IPS-18a (cell line): ENCODE measurements around the gene ZNF532.

Experiments
- H3K27ac ChIP-seq: one replicate; pipeline ENCODE4 v1.5.1; 2013; ENCODE audit warnings: low read length
- H3K27me3 ChIP-seq: one replicate; pipeline ENCODE4 v1.6.1; 2013; ENCODE audit warnings: mild to moderate bottlenecking, low read length; ENCODE audit not compliant: control insufficient read depth, insufficient read depth
- H3K36me3 ChIP-seq: one replicate; pipeline ENCODE4 v1.6.1; 2013; ENCODE audit warnings: low read depth, low read length; ENCODE audit not compliant: control insufficient read depth
- H3K4me1 ChIP-seq: one replicate; pipeline ENCODE4 v1.6.1; 2013; ENCODE audit warnings: low read depth, low read length; ENCODE audit not compliant: control insufficient read depth
- H3K4me3 ChIP-seq: one replicate; pipeline ENCODE4 v1.5.1; 2013; ENCODE audit warnings: low read length
- H3K9ac ChIP-seq: one replicate; pipeline ENCODE4 v1.6.1; 2013; ENCODE audit warnings: mild to moderate bottlenecking, low read length, moderate library complexity
- H3K9me3 ChIP-seq: one replicate; pipeline ENCODE4 v1.6.1; 2013; ENCODE audit warnings: low read depth, low read length; ENCODE audit not compliant: control insufficient read depth

The ZNF532 gene

DNA sequence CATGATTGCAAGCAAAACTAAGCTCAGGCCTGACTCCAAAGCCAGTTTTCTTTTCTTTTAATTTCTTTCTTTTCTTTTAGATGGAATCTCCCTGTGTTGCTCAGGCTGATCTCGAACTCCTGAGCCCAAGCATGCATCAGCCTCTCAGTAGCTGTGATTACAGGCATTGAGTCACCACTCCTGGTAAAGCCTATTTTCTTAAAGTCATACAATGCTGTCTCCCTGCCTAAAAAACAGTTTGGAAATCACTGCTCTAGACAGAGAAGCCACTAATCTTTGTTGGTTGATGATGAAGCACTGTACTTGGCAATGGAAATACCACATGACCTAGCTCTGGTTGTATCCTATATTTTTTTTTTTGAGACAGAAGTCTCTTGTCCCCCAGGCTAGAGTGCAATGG lies 33.1 kb upstream of the ZNF532 start:
- Histone ChIP-seq H3K9me3 (no peaks in the 10 kb centered on the region), H3K4me3 (no peak overlapping the region), H3K36me3 (no peaks in the 10 kb centered on the region), H3K9ac (no peak overlapping the region), H3K4me1 (peaks cover 13% of the 10 kb centered on the region), H3K27me3 (no peaks in the 10 kb centered on the region), H3K27ac (no peak overlapping the region)

DNA sequence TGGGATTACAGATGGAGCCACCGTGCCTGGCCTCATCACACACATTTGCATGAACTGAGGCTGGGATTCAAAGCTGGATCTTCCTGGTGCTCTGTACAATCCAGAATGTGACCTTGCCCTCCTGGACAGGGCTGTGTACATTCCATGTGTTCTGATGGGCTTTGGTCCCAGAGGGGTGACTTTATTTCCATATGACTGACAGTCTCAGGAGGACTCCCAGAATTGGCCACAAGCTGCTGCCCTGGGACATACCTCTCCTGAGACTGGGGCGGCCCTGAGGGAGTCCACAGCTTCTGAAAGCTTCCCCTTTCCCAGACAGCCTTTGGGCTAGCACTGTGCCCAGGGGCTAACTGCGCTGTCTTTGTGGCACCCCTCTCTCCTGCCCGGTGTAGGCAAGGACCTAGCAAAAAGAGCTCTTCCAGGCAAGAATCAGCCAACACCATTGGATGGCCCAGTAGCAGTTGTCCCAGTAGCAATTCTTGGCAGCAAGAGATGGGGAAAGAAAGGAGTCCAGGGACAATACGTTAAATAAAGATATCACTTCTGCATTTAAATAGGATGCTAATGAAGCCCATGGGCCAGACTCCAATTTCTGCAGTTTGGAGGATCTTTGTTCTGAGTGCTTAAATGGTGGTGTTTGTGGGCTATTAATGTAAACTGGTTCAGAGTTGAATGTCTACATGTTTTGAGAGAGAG lies 26.4 kb upstream of the ZNF532 start:
- Histone ChIP-seq H3K4me3 (no peak overlapping the region), H3K9me3 (no peaks in the 10 kb centered on the region), H3K27ac (no peak overlapping the region), H3K27me3 (no peaks in the 10 kb centered on the region), H3K4me1 (peaks cover 12% of the 10 kb centered on the region), H3K9ac (no peak overlapping the region), H3K36me3 (no peaks in the 10 kb centered on the region)

DNA sequence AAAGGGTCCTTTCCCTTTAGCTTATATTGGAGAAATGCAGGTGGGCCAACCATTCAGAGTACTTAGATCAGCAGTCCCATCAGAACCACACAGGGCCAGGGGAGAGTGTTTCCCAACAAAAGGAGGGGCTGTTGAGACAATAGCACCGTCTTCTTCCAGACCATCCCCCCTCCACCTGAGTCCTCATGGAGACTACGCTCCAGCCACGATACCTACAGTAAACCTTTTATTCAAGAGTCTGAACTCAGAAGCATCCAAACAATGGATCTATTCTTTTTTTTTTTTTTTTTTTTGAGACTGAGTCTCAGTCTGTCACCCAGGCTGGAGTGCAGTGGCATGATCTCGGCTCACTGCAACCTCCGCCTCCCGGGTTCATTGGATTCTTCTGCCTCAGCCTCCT lies 25.7 kb upstream of the ZNF532 start:
- Histone ChIP-seq H3K36me3 (no peaks in the 10 kb centered on the region), H3K27ac (no peak overlapping the region), H3K9ac (no peak overlapping the region), H3K9me3 (no peaks in the 10 kb centered on the region), H3K27me3 (no peaks in the 10 kb centered on the region), H3K4me1 (peaks cover 19% of the 10 kb centered on the region), H3K4me3 (no peak overlapping the region)

DNA sequence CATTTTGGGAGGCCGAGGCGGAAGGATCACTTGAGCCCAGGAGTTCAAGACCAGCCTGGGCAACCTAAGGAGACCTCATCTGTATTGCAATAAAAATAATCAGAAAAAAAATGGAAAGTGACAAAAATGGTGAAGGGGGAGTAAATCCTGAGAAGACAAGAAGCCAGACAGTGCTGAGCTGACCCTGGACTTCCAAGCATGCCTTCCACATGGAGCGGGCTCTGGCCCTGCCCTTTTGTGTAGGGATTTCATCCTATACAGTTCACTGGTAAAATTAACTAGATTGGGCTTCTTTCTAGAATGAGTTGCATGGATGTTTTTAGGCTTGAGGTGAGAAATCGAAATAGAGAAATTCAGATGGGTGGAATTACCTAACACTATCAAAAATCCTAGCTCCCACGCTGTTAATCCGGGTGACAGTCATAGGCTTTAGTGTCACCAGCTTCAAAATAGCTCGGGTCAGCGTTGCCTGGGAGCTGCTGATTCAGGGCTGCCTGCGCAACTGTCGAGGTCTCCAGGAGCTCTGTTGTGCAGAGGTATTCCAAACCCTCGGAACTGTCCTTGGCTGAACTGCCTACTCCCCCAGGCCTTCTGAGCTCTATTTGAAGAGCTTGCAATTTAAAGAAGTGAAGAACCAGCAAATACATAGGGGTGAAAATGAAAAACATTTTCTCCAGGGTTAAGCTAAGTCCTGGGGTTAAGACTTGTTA lies 21.5 kb upstream of the ZNF532 start:
- Histone ChIP-seq H3K4me1 (peaks cover 32% of the 10 kb centered on the region), H3K9me3 (no peaks in the 10 kb centered on the region), H3K36me3 (no peaks in the 10 kb centered on the region)

DNA sequence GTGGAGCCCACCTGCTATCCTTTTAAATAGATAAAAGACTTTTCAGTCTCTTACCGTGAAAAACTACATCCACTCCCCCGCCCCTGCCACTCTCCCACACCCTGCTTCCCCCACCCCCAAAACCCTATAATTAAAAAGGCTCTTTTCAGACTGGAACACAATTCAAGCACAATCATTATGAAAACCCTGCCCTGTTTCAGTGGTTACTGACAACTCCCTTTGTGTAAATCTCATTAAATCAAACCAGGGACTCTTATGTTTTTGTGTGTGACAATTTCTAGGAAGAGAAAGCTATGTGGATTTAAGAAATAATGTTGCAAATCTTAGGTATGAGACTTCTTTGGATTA lies 21.0 kb upstream of the ZNF532 start:
- Histone ChIP-seq H3K36me3 (no peaks in the 10 kb centered on the region), H3K4me1 (peaks cover 27% of the 10 kb centered on the region), H3K9me3 (no peaks in the 10 kb centered on the region), H3K27ac (no peak overlapping the region), H3K9ac (no peak overlapping the region), H3K27me3 (no peaks in the 10 kb centered on the region), H3K4me3 (no peak overlapping the region)

More for the DNA sequence above, 21.5 kb upstream of the ZNF532 start:
- H3K27me3 ChIP-seq: no peaks in the 10 kb centered on the region
- no peak overlapping the region for H3K4me3 ChIP-seq
- H3K9ac ChIP-seq: no peak overlapping the region
- no peak overlapping the region for H3K27ac ChIP-seq

DNA sequence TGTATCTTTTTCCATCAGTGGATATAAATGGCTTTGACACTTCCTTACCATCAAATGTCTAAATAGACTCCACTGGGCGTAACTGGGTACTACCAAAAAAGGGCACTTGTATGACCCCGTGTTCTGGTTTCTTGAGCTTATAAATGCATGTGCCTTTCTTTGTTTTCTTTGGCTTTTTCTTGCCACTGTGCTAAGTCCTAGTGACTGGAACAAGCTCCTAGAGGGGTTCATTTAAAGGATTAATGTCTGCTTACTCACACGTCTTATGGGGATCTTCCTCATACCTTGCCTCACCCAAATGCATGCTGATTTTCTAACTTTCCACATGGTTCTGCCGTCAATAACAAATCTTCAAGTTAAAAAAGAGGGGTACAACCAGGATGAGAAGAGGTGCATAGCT lies 19.8 kb upstream of the ZNF532 start:
- Histone ChIP-seq H3K4me1 (peaks cover 25% of the 10 kb centered on the region), H3K36me3 (no peaks in the 10 kb centered on the region), H3K4me3 (no peak overlapping the region), H3K27me3 (no peaks in the 10 kb centered on the region), H3K27ac (no peak overlapping the region), H3K9ac (no peak overlapping the region), H3K9me3 (no peaks in the 10 kb centered on the region)

DNA sequence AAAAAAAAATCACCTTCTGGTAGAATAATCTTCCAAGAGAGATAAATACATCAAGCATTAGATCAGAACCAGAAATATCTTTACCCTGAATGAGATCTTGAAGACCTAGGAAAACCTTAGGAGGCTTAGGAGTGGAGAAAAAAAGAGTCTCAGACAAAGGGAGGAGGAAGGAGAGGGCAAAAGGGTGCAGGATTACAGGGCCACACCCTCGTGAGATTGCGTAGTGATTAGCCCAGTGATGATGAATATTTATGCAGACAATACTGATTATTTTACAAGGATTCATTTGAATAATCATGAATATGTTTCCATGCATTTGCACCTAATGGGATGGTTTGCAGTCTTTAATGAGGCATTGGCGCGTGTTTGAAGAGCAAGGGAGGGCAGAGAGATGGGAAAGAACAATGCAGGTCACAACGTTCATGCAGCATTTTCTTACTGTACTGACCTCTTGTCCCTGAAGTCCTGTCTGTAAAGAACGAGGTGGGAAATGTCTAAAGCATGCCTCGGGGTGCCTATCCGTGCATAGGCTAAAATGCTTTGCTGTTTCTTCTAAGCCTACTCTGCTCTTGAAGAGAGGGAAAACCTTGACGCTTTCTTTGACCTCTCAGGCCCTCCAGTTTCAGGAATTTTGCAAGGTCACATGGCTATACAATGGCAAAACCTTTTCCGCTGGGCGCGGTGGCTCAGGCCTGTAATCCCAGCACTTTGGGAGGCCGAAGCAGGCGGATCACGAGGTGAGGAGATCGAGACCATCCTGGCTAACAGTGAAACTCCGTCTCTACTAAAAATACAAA lies 18.6 kb upstream of the ZNF532 start:
- peak overlapping the region; percentile 4 for H3K27ac ChIP-seq

DNA sequence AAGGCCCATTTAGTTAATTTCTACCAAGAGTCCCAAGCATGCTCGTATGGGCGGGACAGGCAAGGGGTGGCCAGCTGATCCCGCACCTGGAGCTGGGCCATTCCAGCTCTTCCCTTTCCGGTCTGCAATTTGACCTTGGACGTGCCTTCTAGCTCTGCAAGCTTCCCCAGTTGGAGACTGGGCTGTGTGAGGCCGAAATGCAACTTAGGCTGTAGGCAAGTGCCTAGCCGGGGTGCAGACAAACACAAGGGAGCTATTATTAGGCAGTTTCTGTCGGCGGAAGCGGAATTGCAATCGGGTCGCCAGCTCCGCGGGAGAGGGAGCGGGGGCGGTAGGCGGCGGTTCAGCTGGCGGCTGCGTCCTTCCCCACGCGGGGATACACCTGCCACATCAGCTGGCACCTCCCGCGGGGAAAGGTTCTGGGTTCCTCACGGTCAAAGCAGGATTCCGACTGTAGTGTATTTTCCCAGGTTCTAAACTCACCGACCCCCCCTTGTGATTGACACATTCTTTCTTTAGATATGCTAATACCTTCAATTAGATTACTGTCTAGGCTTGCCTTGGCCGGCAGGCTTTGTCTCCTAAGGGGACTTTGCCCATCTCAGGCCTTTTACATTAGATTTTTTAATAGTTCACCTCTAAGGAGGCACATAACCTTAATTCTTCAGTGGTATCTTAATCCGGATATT lies 17.1 kb upstream of the ZNF532 start:
- Histone ChIP-seq H3K9me3 (no peaks in the 10 kb centered on the region), H3K27ac (peak overlapping the region; percentile 78), H3K36me3 (no peaks in the 10 kb centered on the region), H3K27me3 (no peaks in the 10 kb centered on the region), H3K9ac (peak overlapping the region; percentile 42), H3K4me1 (peaks cover 46% of the 10 kb centered on the region), H3K4me3 (peak overlapping the region; percentile 21)

More for the DNA sequence above, 18.6 kb upstream of the ZNF532 start:
- Histone ChIP-seq H3K9ac (no peak overlapping the region), H3K36me3 (no peaks in the 10 kb centered on the region), H3K9me3 (no peaks in the 10 kb centered on the region), H3K4me1 (peaks cover 35% of the 10 kb centered on the region), H3K4me3 (no peak overlapping the region), H3K27me3 (no peaks in the 10 kb centered on the region)

DNA sequence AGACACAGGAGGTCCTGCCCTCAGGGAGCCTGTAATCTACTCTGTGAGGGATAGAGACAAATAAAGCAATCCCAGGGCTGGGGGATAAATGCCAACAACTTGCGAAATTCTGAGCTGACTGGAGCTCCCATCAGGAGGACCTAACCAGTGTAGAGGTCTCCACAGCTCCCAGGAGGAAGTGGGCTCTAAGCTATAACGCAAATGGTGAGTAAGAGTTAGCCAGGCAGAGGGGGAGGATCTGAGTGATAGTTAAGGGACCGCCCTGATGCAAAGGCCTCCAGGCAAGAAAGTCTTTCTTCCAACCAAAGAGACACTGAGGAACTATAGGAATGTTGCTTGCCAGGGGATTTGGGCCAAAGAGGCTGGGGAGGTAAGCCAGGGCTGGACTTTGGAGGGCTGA lies 16.0 kb upstream of the ZNF532 start:
- H3K4me1 ChIP-seq: peaks cover 37% of the 10 kb centered on the region

DNA sequence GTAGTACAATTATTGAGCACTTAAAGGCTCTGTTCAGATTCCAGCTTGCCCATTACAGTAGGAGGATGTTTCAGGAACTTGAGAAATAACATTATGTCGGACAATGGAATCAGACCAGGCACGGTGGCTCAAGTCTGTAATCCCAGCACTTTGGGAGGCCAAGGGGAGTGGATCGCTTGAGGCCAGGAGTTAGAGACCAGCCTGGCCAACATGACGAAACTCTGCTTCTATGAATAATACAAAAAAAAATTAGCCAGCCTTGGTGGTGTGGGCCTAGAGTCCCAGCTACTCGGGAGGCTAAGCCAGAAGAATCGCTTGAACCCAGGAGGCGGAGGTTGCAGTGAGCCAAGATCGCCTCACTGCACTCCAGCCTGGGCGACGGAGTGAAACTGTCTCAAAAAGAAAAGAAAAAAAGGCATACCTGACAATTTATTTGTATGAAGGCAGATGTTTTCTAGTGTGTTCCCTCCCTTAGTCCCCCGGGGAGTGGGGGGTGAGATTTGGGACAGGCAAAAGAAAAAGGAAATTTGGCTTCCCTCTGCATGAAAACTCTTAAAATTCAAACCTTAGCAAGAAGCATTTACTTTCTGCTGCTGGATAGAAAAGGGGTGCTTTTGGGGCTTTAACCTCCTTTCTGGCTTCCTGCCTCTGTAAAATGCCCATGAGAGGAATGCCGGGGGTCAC lies 13.7 kb upstream of the ZNF532 start:
- Histone ChIP-seq H3K36me3 (no peaks in the 10 kb centered on the region), H3K4me1 (peaks cover 31% of the 10 kb centered on the region), H3K9me3 (no peaks in the 10 kb centered on the region), H3K27me3 (no peaks in the 10 kb centered on the region), H3K9ac (peak overlapping the region; percentile 35), H3K27ac (peak overlapping the region; percentile 60), H3K4me3 (peak overlapping the region; percentile 35)

More for the DNA sequence above, 16.0 kb upstream of the ZNF532 start:
- Histone ChIP-seq H3K27me3 (no peaks in the 10 kb centered on the region), H3K9ac (no peak overlapping the region), H3K27ac (no peak overlapping the region), H3K9me3 (no peaks in the 10 kb centered on the region), H3K4me3 (no peak overlapping the region), H3K36me3 (no peaks in the 10 kb centered on the region)

DNA sequence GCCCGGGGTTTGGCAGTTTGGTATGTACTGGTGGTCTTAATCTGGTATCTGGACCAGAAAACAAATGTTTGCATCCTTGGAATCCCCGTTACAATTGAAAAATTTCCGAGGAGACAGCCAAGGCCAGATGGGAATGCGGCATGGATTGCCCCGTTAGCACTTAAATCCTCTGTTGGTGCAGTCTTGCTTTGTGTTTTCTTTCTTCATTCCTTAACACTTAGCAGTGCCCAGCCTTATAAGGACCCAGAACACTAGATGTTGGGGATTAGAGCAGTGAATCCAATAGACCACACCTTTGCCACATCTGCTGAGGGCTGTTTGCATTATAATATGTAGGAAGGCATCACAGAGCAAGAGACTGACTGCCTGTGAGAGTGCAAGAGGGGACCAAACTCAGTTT lies 12.8 kb upstream of the ZNF532 start:
- no peaks in the 10 kb centered on the region for H3K27me3 ChIP-seq
- H3K9ac ChIP-seq: no peak overlapping the region
- H3K4me3 ChIP-seq: no peak overlapping the region
- no peaks in the 10 kb centered on the region for H3K36me3 ChIP-seq
- H3K4me1 ChIP-seq: peaks cover 26% of the 10 kb centered on the region
- H3K9me3 ChIP-seq: no peaks in the 10 kb centered on the region
- no peak overlapping the region for H3K27ac ChIP-seq
